ENCODE results near the gene RASGRF1.

Gene RASGRF1

GRCh38 chr15:79088426-79089205 is 2.0 kb downstream of the RASGRF1 start:
- no peaks in the 10 kb centered on the region for H3K36me3 ChIP-seq (replicated peaks; ENCODE audit: low read depth, low read length)
- no peak overlapping the region for H3K27ac ChIP-seq (ENCODE audit: low read length)
- H3K4me1 ChIP-seq (ENCODE audit: low read length): no peaks in the 10 kb centered on the region
- H3K4me2 ChIP-seq (ENCODE audit: low read length): no peak overlapping the region
- TF ChIP-seq EZH2phosphoT487 (IDR thresholded peaks at IDR 0.05; ENCODE audit: low read depth) (no peak), CTCF (IDR thresholded peaks at IDR 0.05; ENCODE audit: low read depth, low read length) (no peak)
- no peak overlapping the region for H3K9ac ChIP-seq (ENCODE audit: low read length)
- no peaks in the 10 kb centered on the region for H3K79me2 ChIP-seq (ENCODE audit: low read length)
- peaks cover 42% of the 10 kb centered on the region for H3K27me3 ChIP-seq (ENCODE audit: low read depth, low read length)
- no peaks in the 10 kb centered on the region for H4K20me1 ChIP-seq (ENCODE audit: insufficient read depth, low read length)
- H2AFZ ChIP-seq (ENCODE audit: low read depth, low read length): no peak overlapping the region
- H3K9me3 ChIP-seq (ENCODE audit: insufficient read depth, low read length): no peaks in the 10 kb centered on the region
- H3K4me3 ChIP-seq (ENCODE audit: low read length): no peak overlapping the region

GRCh38 chr15:79086814-79087213 is 3.8 kb downstream of the RASGRF1 start:
- H3K9me3 ChIP-seq (ENCODE audit: insufficient read depth, low read length): no peaks in the 10 kb centered on the region
- H3K79me2 ChIP-seq (ENCODE audit: low read length): no peaks in the 10 kb centered on the region
- H3K4me1 ChIP-seq (ENCODE audit: low read length): no peaks in the 10 kb centered on the region
- no peak overlapping the region for H3K4me3 ChIP-seq (ENCODE audit: low read length)
- no peak overlapping the region for H3K27ac ChIP-seq (ENCODE audit: low read length)
- no peaks in the 10 kb centered on the region for H3K36me3 ChIP-seq (replicated peaks; ENCODE audit: low read depth, low read length)
- H2AFZ ChIP-seq (ENCODE audit: low read depth, low read length): no peak overlapping the region
- H3K9ac ChIP-seq (ENCODE audit: low read length): no peak overlapping the region
- no peak for TF ChIP-seq CTCF (IDR thresholded peaks at IDR 0.05; ENCODE audit: low read depth, low read length)
- no peak overlapping the region for H3K4me2 ChIP-seq (ENCODE audit: low read length)
- H3K27me3 ChIP-seq (ENCODE audit: low read depth, low read length): peaks cover 53% of the 10 kb centered on the region
- no peaks in the 10 kb centered on the region for H4K20me1 ChIP-seq (ENCODE audit: insufficient read depth, low read length)

- Histone ChIP-seq H3K27ac (ENCODE audit: low read length) (no peak overlapping the region), H3K4me3 (ENCODE audit: low read length) (no peak overlapping the region), H3K4me2 (ENCODE audit: low read length) (no peak overlapping the region), H3K36me3 (replicated peaks; ENCODE audit: low read depth, low read length) (no peaks in the 10 kb centered on the region), H4K20me1 (ENCODE audit: insufficient read depth, low read length) (no peaks in the 10 kb centered on the region), H3K79me2 (ENCODE audit: low read length) (no peaks in the 10 kb centered on the region), H3K4me1 (ENCODE audit: low read length) (no peaks in the 10 kb centered on the region), H2AFZ (ENCODE audit: low read depth, low read length) (no peak overlapping the region), H3K9me3 (ENCODE audit: insufficient read depth, low read length) (no peaks in the 10 kb centered on the region), H3K27me3 (ENCODE audit: low read depth, low read length) (peaks cover 53% of the 10 kb centered on the region), H3K9ac (ENCODE audit: low read length) (no peak overlapping the region)
- TF ChIP-seq EZH2phosphoT487 (IDR thresholded peaks at IDR 0.05; ENCODE audit: low read depth): no peak
- TF ChIP-seq CTCF (IDR thresholded peaks at IDR 0.05; ENCODE audit: low read depth, low read length): no peak
These were observed 6.1 kb downstream of the RASGRF1 start for GRCh38 chr15:79084308-79084968.

GRCh38 chr15:79083154-79083553 is 7.4 kb downstream of the RASGRF1 start:
- H3K9me3 ChIP-seq (ENCODE audit: insufficient read depth, low read length): no peaks in the 10 kb centered on the region
- H3K4me2 ChIP-seq (ENCODE audit: low read length): no peak overlapping the region
- no peak for TF ChIP-seq CTCF (IDR thresholded peaks at IDR 0.05; ENCODE audit: low read depth, low read length)
- no peak for TF ChIP-seq EZH2phosphoT487 (IDR thresholded peaks at IDR 0.05; ENCODE audit: low read depth)
- H3K4me1 ChIP-seq (ENCODE audit: low read length): no peaks in the 10 kb centered on the region
- no peaks in the 10 kb centered on the region for H3K79me2 ChIP-seq (ENCODE audit: low read length)
- H3K36me3 ChIP-seq (replicated peaks; ENCODE audit: low read depth, low read length): no peaks in the 10 kb centered on the region
- no peaks in the 10 kb centered on the region for H4K20me1 ChIP-seq (ENCODE audit: insufficient read depth, low read length)
- H2AFZ ChIP-seq (ENCODE audit: low read depth, low read length): no peak overlapping the region
- H3K27me3 ChIP-seq (ENCODE audit: low read depth, low read length): peaks cover 53% of the 10 kb centered on the region
- H3K4me3 ChIP-seq (ENCODE audit: low read length): no peak overlapping the region
- no peak overlapping the region for H3K9ac ChIP-seq (ENCODE audit: low read length)
- H3K27ac ChIP-seq (ENCODE audit: low read length): no peak overlapping the region

Data from OCI-LY3 (cell line).